ENCODE data around the gene NEU2. TPM values are rescaled to one million over a fixed set of nuclear protein-coding genes. Genes with fewer than 3 reads are reported as not detected.

NEU2 gene
- total RNA-seq, 1 experiment from 2014 or later = not detected

GRCh38 chr2:233075141-233075965, 42.9 kb downstream of the NEU2 start:
- no TSS peak for BruUV-seq (replicated peaks)

DNA sequence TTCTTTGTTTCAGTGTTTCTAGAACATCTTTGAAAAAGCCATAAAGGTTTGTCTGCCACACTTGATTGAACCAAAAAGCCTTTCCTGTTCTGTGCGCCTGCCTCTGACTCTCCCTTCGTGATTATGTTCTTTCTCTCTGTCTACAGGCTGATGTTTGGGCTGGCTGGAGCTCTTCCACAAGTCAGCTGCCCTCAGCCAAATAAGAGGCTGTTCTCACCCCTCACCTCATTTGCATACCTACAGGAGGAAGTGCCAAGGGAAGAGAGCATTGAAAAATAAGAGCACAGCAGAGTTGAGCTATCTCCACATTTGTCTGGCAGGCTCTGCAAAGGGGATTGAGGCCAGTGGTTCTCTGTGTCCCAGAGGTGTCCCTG, 43.5 kb downstream of the NEU2 start:
- POLR2A ChIA-PET (ENCODE audit: low non-redundant PET) = no interaction called here
- Histone ChIP-seq H3K4me1 (ENCODE audit: insufficient read depth, low read length, poor library complexity, severe bottlenecking) (no peaks in the 10 kb centered on the region), H3K27ac (ENCODE audit: low read depth, low read length, poor library complexity, severe bottlenecking) (no peak overlapping the region), H3K9me3 (ENCODE audit: low read depth, low read length, poor library complexity, severe bottlenecking) (peaks cover 3% of the 10 kb centered on the region), H3K27me3 (replicated peaks; ENCODE audit: insufficient read depth, low read depth, low read length, poor library complexity) (no peaks in the 10 kb centered on the region), H3K4me3 (ENCODE audit: low read depth, low read length, poor library complexity, severe bottlenecking) (no peak overlapping the region), H3K36me3 (ENCODE audit: insufficient read depth, low read length, poor library complexity, severe bottlenecking) (no peaks in the 10 kb centered on the region)
- CTCF ChIA-PET = no interaction called here
- intact Hi-C loops (cut with micrococcal nuclease; ENCODE audit: unreplicated experiment) = no loop called here
- BruUV-seq (replicated peaks) = no TSS peak
- no peak for TF ChIP-seq EZH2 (IDR thresholded peaks at IDR 0.05; ENCODE audit: borderline replicate concordance, low read depth, low read length, poor library complexity, severe bottlenecking)
- TF ChIP-seq CTCF (conservative IDR thresholded peaks at IDR 0.05; ENCODE audit: low read depth, low read length) = no peak
- no peak for DNase-seq (ENCODE audit: low spot score)

More at GRCh38 chr2:233075141-233075965, 42.9 kb downstream of the NEU2 start:
- H3K4me1 ChIP-seq (ENCODE audit: insufficient read depth, low read length, poor library complexity, severe bottlenecking) = no peaks in the 10 kb centered on the region
- no peaks in the 10 kb centered on the region for H3K36me3 ChIP-seq (ENCODE audit: insufficient read depth, low read length, poor library complexity, severe bottlenecking)
- TF ChIP-seq EZH2 (IDR thresholded peaks at IDR 0.05; ENCODE audit: borderline replicate concordance, low read depth, low read length, poor library complexity, severe bottlenecking) (no peak), CTCF (conservative IDR thresholded peaks at IDR 0.05; ENCODE audit: low read depth, low read length) (no peak)
- intact Hi-C loops (cut with micrococcal nuclease; ENCODE audit: unreplicated experiment) = no loop called here
- H3K9me3 ChIP-seq (ENCODE audit: low read depth, low read length, poor library complexity, severe bottlenecking) = peaks cover 3% of the 10 kb centered on the region
- DNase-seq (ENCODE audit: low spot score) = no peak
- H3K4me3 ChIP-seq (ENCODE audit: low read depth, low read length, poor library complexity, severe bottlenecking) = no peak overlapping the region
- CTCF ChIA-PET = no interaction called here
- H3K27me3 ChIP-seq (replicated peaks; ENCODE audit: insufficient read depth, low read depth, low read length, poor library complexity) = no peaks in the 10 kb centered on the region
- POLR2A ChIA-PET (ENCODE audit: low non-redundant PET) = no interaction called here
- no peak overlapping the region for H3K27ac ChIP-seq (ENCODE audit: low read depth, low read length, poor library complexity, severe bottlenecking)

DNA sequence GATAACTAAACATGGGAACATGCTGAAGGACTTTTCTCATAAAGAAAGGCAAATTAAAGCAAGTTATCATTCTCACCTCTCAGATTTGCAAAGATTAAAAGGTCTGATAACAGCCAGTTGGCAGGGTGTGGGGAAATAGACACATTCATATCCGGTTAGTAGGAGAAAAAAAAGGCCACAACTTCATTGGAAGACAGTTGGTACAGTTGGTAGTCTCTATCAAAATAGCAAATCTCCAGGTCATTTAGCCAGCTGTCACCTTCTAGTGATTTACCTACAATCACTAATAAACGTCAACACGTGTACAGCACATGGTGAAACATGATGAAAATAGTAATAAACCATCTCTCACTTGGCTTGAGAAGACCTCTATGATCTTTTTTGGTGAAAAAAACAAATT, 44.3 kb downstream of the NEU2 start:
- POLR2A ChIA-PET (ENCODE audit: low non-redundant PET) = no interaction called here
- intact Hi-C loops (cut with micrococcal nuclease; ENCODE audit: unreplicated experiment) = no loop called here

More for the DNA sequence above, 44.3 kb downstream of the NEU2 start:
- BruUV-seq (replicated peaks) = no TSS peak
- H3K27me3 ChIP-seq (replicated peaks; ENCODE audit: insufficient read depth, low read depth, low read length, poor library complexity) = no peaks in the 10 kb centered on the region
- no peaks in the 10 kb centered on the region for H3K36me3 ChIP-seq (ENCODE audit: insufficient read depth, low read length, poor library complexity, severe bottlenecking)
- H3K4me3 ChIP-seq (ENCODE audit: low read depth, low read length, poor library complexity, severe bottlenecking) = no peak overlapping the region
- CTCF ChIA-PET = no interaction called here
- no peak for DNase-seq (ENCODE audit: low spot score)
- H3K4me1 ChIP-seq (ENCODE audit: insufficient read depth, low read length, poor library complexity, severe bottlenecking) = no peaks in the 10 kb centered on the region
- peaks cover 2% of the 10 kb centered on the region for H3K9me3 ChIP-seq (ENCODE audit: low read depth, low read length, poor library complexity, severe bottlenecking)
- H3K27ac ChIP-seq (ENCODE audit: low read depth, low read length, poor library complexity, severe bottlenecking) = no peak overlapping the region
- no peak for TF ChIP-seq EZH2 (IDR thresholded peaks at IDR 0.05; ENCODE audit: borderline replicate concordance, low read depth, low read length, poor library complexity, severe bottlenecking)
- no peak for TF ChIP-seq CTCF (conservative IDR thresholded peaks at IDR 0.05; ENCODE audit: low read depth, low read length)
